ENCODE measurements around the gene ZFYVE28. TPM values are rescaled to one million over a fixed set of nuclear protein-coding genes. Genes with fewer than 3 reads are reported as not detected.

ZFYVE28 gene
- total RNA-seq, 1 experiment from 2014 or later: 12.9 TPM

DNA sequence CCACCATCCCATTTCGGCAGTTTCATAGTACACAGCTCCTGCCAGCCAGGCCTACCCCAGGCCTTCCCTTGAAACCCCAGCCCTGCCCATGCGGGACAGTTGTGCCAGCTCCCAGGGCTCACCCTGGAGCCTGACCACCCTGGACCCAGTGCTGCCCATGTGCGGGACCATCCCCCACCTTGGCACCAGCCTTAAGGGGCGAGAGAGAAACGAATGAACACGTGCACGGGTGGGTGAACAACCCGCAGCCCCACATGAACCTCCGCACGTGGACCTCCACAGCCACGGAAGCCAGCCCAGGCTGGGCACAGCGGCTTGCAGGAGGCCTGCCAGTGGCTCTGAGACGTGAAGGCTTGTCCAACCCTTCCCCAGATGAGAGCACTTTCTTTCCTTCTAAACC lies 80.5 kb downstream of the ZFYVE28 start:
- Histone ChIP-seq H3K36me3 (ENCODE audit: low read depth) (no peaks in the 10 kb centered on the region), H3K4me2 (no peak overlapping the region), H3K4me1 (replicated peaks; ENCODE audit: insufficient read depth) (no peaks in the 10 kb centered on the region), H4K20me1 (ENCODE audit: insufficient read depth) (no peaks in the 10 kb centered on the region), H3K79me2 (ENCODE audit: low read depth) (no peaks in the 10 kb centered on the region), H3K27ac (no peak overlapping the region), H3K4me3 (no peak overlapping the region), H3K9me2 (ENCODE audit: insufficient read depth) (no peaks in the 10 kb centered on the region), H3K9me3 (ENCODE audit: insufficient read depth, low read depth) (no peaks in the 10 kb centered on the region), H3K27me3 (ENCODE audit: insufficient read depth, low read depth) (no peaks in the 10 kb centered on the region), H2AFZ (no peak overlapping the region), H3F3A (ENCODE audit: insufficient read depth, low read depth) (no peaks in the 10 kb centered on the region)
- TF ChIP-seq, protein P1, sequence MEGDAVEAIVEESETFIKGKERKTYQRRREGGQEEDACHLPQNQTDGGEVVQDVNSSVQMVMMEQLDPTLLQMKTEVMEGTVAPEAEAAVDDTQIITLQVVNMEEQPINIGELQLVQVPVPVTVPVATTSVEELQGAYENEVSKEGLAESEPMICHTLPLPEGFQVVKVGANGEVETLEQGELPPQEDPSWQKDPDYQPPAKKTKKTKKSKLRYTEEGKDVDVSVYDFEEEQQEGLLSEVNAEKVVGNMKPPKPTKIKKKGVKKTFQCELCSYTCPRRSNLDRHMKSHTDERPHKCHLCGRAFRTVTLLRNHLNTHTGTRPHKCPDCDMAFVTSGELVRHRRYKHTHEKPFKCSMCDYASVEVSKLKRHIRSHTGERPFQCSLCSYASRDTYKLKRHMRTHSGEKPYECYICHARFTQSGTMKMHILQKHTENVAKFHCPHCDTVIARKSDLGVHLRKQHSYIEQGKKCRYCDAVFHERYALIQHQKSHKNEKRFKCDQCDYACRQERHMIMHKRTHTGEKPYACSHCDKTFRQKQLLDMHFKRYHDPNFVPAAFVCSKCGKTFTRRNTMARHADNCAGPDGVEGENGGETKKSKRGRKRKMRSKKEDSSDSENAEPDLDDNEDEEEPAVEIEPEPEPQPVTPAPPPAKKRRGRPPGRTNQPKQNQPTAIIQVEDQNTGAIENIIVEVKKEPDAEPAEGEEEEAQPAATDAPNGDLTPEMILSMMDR (conservative IDR thresholded peaks at IDR 0.05): no peak
- TF ChIP-seq EZH2 (IDR thresholded peaks at IDR 0.05; ENCODE audit: low read depth): no peak
- BruUV-seq (replicated peaks): no TSS peak
- DNase-seq: no peak
- intact Hi-C loops (cut with micrococcal nuclease; ENCODE audit: unreplicated experiment): loop anchor here (10.0 kb wide), 1 partner anchor 127 kb away; the partner anchor contains the start of gene RNF4
- ChIA-PET POLR2A (ENCODE audit: unreplicated experiment) (no interaction called here), CTCF (no interaction called here)

DNA sequence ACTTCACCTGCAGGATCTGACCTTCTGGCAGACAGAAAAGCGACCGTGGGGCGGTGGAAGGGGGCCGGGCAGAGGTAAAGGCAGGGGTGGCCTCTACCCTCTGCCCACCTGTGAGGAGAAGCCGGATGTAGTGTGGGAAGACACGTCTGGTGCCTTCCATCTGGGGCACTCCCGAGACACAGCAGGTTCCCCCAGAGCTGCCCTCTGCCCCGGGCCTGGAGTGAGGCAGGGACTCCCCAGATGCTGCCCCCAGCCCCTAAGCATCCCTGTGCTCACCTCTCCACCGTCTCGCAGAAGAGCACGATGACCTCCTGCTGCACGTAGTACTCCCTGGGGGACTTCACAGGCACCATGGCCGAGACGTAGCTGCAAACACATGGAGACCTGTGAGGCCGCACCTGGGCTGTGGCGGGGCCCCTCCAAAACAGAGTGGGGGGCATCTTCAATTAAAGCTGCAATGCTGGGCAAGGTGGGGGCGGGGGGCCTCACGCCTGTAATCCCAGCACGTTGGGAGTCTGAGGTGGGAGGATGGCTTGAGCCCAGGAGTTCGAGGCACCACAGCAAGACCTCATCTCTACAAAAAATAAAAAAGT lies 81.2 kb downstream of the ZFYVE28 start:
- ChIA-PET CTCF (no interaction called here), POLR2A (ENCODE audit: unreplicated experiment) (no interaction called here)
- Histone ChIP-seq H3K4me1 (replicated peaks; ENCODE audit: insufficient read depth) (no peaks in the 10 kb centered on the region), H3K4me2 (no peak overlapping the region), H3K79me2 (ENCODE audit: low read depth) (no peaks in the 10 kb centered on the region), H4K20me1 (ENCODE audit: insufficient read depth) (no peaks in the 10 kb centered on the region), H3F3A (ENCODE audit: insufficient read depth, low read depth) (no peaks in the 10 kb centered on the region), H3K9me3 (ENCODE audit: insufficient read depth, low read depth) (no peaks in the 10 kb centered on the region), H3K27ac (no peak overlapping the region), H3K27me3 (ENCODE audit: insufficient read depth, low read depth) (no peaks in the 10 kb centered on the region), H3K4me3 (no peak overlapping the region), H3K9me2 (ENCODE audit: insufficient read depth) (no peaks in the 10 kb centered on the region), H2AFZ (no peak overlapping the region), H3K36me3 (ENCODE audit: low read depth) (no peaks in the 10 kb centered on the region)
- TF ChIP-seq, protein P1 (conservative IDR thresholded peaks at IDR 0.05): no peak
- TF ChIP-seq EZH2 (IDR thresholded peaks at IDR 0.05; ENCODE audit: low read depth): no peak
- no peak for DNase-seq
- BruUV-seq (replicated peaks): no TSS peak
- intact Hi-C loops (cut with micrococcal nuclease; ENCODE audit: unreplicated experiment): loop anchor here (10.0 kb wide), 1 partner anchor 128 kb away; the partner anchor contains the start of gene RNF4

DNA sequence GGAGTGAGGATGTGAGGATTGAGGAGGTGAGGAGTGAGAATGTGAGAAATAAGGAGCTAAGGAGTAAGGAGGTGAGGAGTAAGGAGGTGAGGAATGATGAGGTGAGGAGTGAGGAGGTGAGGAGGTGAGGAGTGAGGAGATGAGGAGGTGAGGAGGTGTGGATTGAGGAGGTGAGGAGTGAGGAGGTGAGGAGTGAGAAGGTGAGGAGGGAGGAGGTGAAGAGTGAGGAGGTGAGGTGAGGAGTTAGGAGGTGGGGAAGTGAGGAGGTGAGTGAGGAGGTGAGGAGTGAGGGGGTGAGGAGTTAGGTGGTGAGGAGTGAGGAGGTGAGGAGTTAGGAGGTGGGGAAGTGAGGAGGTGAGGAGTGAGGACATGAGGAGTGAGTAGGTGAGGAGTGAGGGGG lies 81.8 kb downstream of the ZFYVE28 start:
- no TSS peak for BruUV-seq (replicated peaks)
- Histone ChIP-seq H3K4me1 (replicated peaks; ENCODE audit: insufficient read depth) (no peaks in the 10 kb centered on the region), H3K79me2 (ENCODE audit: low read depth) (no peaks in the 10 kb centered on the region), H3K9me2 (ENCODE audit: insufficient read depth) (no peaks in the 10 kb centered on the region), H3K27me3 (ENCODE audit: insufficient read depth, low read depth) (no peaks in the 10 kb centered on the region), H3K27ac (no peak overlapping the region), H4K20me1 (ENCODE audit: insufficient read depth) (no peaks in the 10 kb centered on the region), H3K4me2 (no peak overlapping the region), H2AFZ (no peak overlapping the region), H3K9me3 (ENCODE audit: insufficient read depth, low read depth) (no peaks in the 10 kb centered on the region), H3K36me3 (ENCODE audit: low read depth) (no peaks in the 10 kb centered on the region), H3F3A (ENCODE audit: insufficient read depth, low read depth) (no peaks in the 10 kb centered on the region), H3K4me3 (no peak overlapping the region)
- TF ChIP-seq EZH2 (IDR thresholded peaks at IDR 0.05; ENCODE audit: low read depth): no peak
- TF ChIP-seq, protein P1 (conservative IDR thresholded peaks at IDR 0.05): no peak
- intact Hi-C loops (cut with micrococcal nuclease; ENCODE audit: unreplicated experiment): loop anchor here (10.0 kb wide), 1 partner anchor 128 kb away; the partner anchor contains the start of gene RNF4
- ChIA-PET CTCF (no interaction called here), POLR2A (ENCODE audit: unreplicated experiment) (no interaction called here)
- DNase-seq: no peak
